ENCODE results near the gene NR2F2.

The NR2F2 gene

GRCh38 chr15:96350934-96351724, 20.6 kb downstream of the NR2F2 start:
- H3K27ac ChIP-seq (ENCODE audit: low read length): no peak overlapping the region
- no peak for ATAC-seq (ENCODE audit: insufficient read depth, low read depth)
- no peak for TF ChIP-seq CTCF (IDR thresholded peaks at IDR 0.05; ENCODE audit: borderline replicate concordance, extremely low read depth, low read length, poor library complexity, severe bottlenecking)
- no peak for TF ChIP-seq EZH2 (IDR thresholded peaks at IDR 0.05; ENCODE audit: borderline replicate concordance, low read depth, low read length, severe bottlenecking)
- H4K20me1 ChIP-seq (ENCODE audit: insufficient read depth, low read length): no peaks in the 10 kb centered on the region
- no peaks in the 10 kb centered on the region for H3K79me2 ChIP-seq (ENCODE audit: insufficient read depth, low read length)
- no peak overlapping the region for H3K9ac ChIP-seq (ENCODE audit: low read depth, low read length)
- H3K9me3 ChIP-seq (ENCODE audit: insufficient read depth, low read length, severe bottlenecking): no peaks in the 10 kb centered on the region
- no peaks in the 10 kb centered on the region for H3K36me3 ChIP-seq (ENCODE audit: insufficient read depth, low read length)
- no peak overlapping the region for H3K4me2 ChIP-seq (ENCODE audit: insufficient read depth, low read length)
- H2AFZ ChIP-seq (ENCODE audit: low read depth, low read length): no peak overlapping the region
- no peak for DNase-seq
- peaks cover 18% of the 10 kb centered on the region for H3K27me3 ChIP-seq (ENCODE audit: insufficient read depth, low read length, poor library complexity)
- no peak overlapping the region for H3K4me3 ChIP-seq (ENCODE audit: low read depth in 1 of 2, low read length in 2 of 2)
- H3K4me1 ChIP-seq (ENCODE audit: insufficient read depth, low read length): no peaks in the 10 kb centered on the region

- Histone ChIP-seq H3K27me3 (ENCODE audit: insufficient read depth, low read length, poor library complexity) (peaks cover 18% of the 10 kb centered on the region), H3K4me1 (ENCODE audit: insufficient read depth, low read length) (no peaks in the 10 kb centered on the region), H3K4me2 (ENCODE audit: insufficient read depth, low read length) (no peak overlapping the region), H2AFZ (ENCODE audit: low read depth, low read length) (no peak overlapping the region), H4K20me1 (ENCODE audit: insufficient read depth, low read length) (no peaks in the 10 kb centered on the region), H3K9ac (ENCODE audit: low read depth, low read length) (no peak overlapping the region), H3K79me2 (ENCODE audit: insufficient read depth, low read length) (no peaks in the 10 kb centered on the region), H3K36me3 (ENCODE audit: insufficient read depth, low read length) (no peaks in the 10 kb centered on the region), H3K9me3 (ENCODE audit: insufficient read depth, low read length, severe bottlenecking) (no peaks in the 10 kb centered on the region), H3K27ac (ENCODE audit: low read length) (no peak overlapping the region), H3K4me3 (ENCODE audit: low read depth in 1 of 2, low read length in 2 of 2) (no peak overlapping the region)
- DNase-seq: no peak
- ATAC-seq (ENCODE audit: insufficient read depth, low read depth): no peak
- TF ChIP-seq EZH2 (IDR thresholded peaks at IDR 0.05; ENCODE audit: borderline replicate concordance, low read depth, low read length, severe bottlenecking) (no peak), CTCF (IDR thresholded peaks at IDR 0.05; ENCODE audit: borderline replicate concordance, extremely low read depth, low read length, poor library complexity, severe bottlenecking) (no peak)
Measured at GRCh38 chr15:96351761-96352603, 21.5 kb downstream of the NR2F2 start.

- Histone ChIP-seq H3K4me2 (ENCODE audit: insufficient read depth, low read length) (no peak overlapping the region), H3K4me3 (ENCODE audit: low read depth in 1 of 2, low read length in 2 of 2) (no peak overlapping the region), H3K9me3 (ENCODE audit: insufficient read depth, low read length, severe bottlenecking) (no peaks in the 10 kb centered on the region), H3K9ac (ENCODE audit: low read depth, low read length) (no peak overlapping the region), H3K27me3 (ENCODE audit: insufficient read depth, low read length, poor library complexity) (peaks cover 18% of the 10 kb centered on the region), H3K4me1 (ENCODE audit: insufficient read depth, low read length) (no peaks in the 10 kb centered on the region), H2AFZ (ENCODE audit: low read depth, low read length) (no peak overlapping the region), H3K79me2 (ENCODE audit: insufficient read depth, low read length) (no peaks in the 10 kb centered on the region), H4K20me1 (ENCODE audit: insufficient read depth, low read length) (no peaks in the 10 kb centered on the region), H3K27ac (ENCODE audit: low read length) (no peak overlapping the region), H3K36me3 (ENCODE audit: insufficient read depth, low read length) (no peaks in the 10 kb centered on the region)
- DNase-seq (no peak), ATAC-seq (ENCODE audit: insufficient read depth, low read depth) (no peak)
- TF ChIP-seq EZH2 (IDR thresholded peaks at IDR 0.05; ENCODE audit: borderline replicate concordance, low read depth, low read length, severe bottlenecking) (no peak), CTCF (IDR thresholded peaks at IDR 0.05; ENCODE audit: borderline replicate concordance, extremely low read depth, low read length, poor library complexity, severe bottlenecking) (no peak)
Measured at GRCh38 chr15:96352604-96353405, 22.3 kb downstream of the NR2F2 start.

Data from DND-41 (cell line).